ENCODE data around the gene TARM1. TPM values are rescaled to one million over a fixed set of nuclear protein-coding genes. Genes with fewer than 3 reads are reported as not detected.
"Not testable (repeated sequence)": the region's sequence is repeated elsewhere in the genome, so short reads cannot be mapped to it uniquely, and the experiment has no call there.

TARM1 gene
- total RNA-seq, 1 donor from 2014 or later = not detected

DNA sequence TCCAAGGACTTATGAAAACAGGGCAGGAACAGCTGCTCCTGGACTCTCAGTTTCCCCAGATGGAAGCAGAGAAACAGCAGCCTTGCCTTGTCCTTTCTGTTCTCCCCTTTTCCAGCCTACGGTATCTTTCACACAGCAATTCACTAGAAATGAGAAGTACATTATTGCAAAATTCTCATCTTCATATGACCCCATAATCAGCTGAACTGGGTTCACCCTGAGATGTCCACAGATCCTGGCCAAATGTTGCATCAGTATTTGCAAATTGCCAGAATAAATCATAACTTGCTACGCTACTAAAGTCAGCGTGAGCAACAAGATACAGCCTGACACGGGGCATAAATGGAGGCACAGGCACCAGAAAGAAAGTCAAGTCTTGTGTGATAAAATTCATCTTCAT, 33.5 kb downstream of the TARM1 start:
- TF ChIP-seq, protein P1, sequence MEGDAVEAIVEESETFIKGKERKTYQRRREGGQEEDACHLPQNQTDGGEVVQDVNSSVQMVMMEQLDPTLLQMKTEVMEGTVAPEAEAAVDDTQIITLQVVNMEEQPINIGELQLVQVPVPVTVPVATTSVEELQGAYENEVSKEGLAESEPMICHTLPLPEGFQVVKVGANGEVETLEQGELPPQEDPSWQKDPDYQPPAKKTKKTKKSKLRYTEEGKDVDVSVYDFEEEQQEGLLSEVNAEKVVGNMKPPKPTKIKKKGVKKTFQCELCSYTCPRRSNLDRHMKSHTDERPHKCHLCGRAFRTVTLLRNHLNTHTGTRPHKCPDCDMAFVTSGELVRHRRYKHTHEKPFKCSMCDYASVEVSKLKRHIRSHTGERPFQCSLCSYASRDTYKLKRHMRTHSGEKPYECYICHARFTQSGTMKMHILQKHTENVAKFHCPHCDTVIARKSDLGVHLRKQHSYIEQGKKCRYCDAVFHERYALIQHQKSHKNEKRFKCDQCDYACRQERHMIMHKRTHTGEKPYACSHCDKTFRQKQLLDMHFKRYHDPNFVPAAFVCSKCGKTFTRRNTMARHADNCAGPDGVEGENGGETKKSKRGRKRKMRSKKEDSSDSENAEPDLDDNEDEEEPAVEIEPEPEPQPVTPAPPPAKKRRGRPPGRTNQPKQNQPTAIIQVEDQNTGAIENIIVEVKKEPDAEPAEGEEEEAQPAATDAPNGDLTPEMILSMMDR (conservative IDR thresholded peaks at IDR 0.05; ENCODE audit: low read depth, low read length) = no peak
- H3K4me3 ChIP-seq (ENCODE audit: low read depth, low read length) = no peak overlapping the region
- DNase-seq (ENCODE audit: low read depth) = no peak

DNA sequence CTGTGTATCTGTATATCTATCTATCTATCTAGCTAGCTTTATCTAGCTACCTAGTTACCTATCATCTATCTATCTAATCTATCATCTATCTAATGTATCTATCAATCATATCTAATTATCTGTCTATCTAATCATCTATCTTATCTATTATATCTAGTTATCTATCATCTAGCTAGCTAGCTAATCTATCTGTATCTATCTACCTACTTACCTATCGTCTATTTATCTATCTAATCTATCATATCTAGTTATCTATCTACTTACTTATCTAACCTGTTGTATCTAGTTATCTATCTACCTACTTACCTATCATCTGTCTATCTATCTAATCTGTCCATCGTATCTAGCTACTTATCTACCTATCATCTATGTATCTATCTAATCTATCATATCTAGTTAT, 35.4 kb downstream of the TARM1 start:
- TF ChIP-seq, protein P1 (conservative IDR thresholded peaks at IDR 0.05; ENCODE audit: low read depth, low read length) = no peak
- DNase-seq (ENCODE audit: low read depth) = no peak
- no peak overlapping the region for H3K4me3 ChIP-seq (ENCODE audit: low read depth, low read length)

DNA sequence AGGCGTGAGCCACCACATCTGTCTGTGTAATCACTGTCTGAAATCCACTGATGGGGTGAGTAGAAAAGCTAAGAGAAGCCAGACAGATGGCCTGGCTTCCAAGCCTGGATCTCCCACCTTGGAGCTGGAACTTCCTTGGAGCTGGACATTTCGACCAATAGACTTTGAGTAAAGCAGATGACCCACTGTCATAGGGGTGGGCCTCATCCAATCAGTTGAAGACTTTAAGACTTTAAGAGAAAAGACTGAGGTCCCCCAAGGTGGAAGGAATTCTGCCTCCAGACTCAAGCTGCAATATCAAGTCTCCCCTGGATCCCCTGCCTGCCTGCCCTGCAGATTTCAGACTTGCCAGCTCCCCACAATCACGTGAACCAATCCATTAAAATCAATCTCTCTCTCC, 38.2 kb downstream of the TARM1 start:
- no peak for DNase-seq (ENCODE audit: low read depth)
- no peak overlapping the region for H3K4me3 ChIP-seq (ENCODE audit: low read depth, low read length)
- TF ChIP-seq, protein P1 (conservative IDR thresholded peaks at IDR 0.05; ENCODE audit: low read depth, low read length) = no peak

DNA sequence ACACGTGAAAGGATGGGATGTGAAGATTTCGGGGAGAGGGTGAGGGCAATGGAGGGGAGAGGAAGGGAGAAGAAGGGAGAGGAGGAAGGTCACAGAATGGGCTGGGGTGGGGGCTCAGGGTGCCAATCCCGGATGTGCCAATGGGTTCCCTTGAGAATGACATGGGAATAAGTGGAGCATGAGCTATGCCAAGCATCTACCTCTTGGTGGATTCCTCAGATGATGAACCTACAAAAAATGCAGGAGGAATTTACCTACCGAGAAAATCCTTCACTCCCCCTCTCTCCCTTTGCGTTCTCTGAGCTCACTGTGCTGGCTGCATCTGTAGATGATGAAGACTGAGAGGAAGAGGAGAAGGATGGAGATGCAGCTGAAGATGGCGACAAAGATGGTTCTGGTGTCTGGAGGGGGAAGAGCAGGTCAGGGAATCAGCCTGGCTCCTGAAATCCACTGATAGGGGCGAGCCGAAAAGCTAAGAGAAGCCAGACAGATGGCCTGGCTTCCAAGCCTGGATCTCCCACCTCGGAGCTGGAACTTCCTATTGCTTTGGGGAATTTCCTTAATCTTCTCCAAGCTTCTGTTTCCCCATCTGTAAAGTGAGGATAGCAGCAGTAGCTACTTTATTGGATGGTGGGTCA, 39.1 kb downstream of the TARM1 start:
- no peak for DNase-seq (ENCODE audit: low read depth)
- TF ChIP-seq, protein P1 (conservative IDR thresholded peaks at IDR 0.05; ENCODE audit: low read depth, low read length) = no peak
- H3K4me3 ChIP-seq (ENCODE audit: low read depth, low read length) = no peak overlapping the region

DNA sequence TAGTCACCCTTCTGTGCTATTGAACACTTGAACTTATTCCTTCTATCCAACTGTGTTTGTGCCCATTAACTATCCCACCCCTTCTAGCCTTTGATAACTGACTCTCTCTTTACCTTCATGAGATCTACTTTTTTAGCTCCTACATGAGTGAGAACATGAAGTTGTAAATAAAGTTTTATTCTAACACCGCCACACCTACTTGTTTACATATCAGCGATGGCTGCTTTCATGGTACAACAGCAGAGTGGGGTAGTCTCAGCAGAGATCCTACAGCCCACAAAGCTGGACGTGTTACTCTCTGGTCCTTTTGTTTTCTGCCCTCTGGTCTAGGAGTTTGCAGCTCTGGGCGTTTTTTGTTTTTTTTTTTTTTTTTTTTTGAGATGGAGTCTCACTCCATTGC, 41.2 kb downstream of the TARM1 start:
- TF ChIP-seq, protein P1 (conservative IDR thresholded peaks at IDR 0.05; ENCODE audit: low read depth, low read length) = no peak
- H3K4me3 ChIP-seq (ENCODE audit: low read depth, low read length) = no peak overlapping the region
- no peak for DNase-seq (ENCODE audit: low read depth)

DNA sequence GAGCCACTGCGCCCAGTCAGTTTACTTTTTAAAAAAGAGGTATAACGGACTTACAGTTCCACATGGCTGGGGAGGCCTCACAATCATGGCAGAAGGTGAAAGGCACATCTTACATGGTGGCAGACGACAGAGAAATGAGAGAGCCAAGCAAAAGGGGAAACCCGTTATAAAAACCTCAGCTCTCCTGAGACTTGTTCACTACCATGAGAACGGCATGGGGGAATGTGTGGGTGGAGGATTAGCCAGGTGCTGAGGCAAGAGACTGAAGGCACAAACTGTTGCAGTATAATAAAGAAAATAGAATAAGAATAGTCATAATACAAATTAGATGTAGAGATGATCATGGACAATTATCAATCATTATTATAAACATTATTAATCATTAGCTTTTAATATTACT, 44.6 kb downstream of the TARM1 start:
- H3K4me3 ChIP-seq (ENCODE audit: low read depth, low read length); DNase-seq (ENCODE audit: low read depth): not testable (repeated sequence)

DNA sequence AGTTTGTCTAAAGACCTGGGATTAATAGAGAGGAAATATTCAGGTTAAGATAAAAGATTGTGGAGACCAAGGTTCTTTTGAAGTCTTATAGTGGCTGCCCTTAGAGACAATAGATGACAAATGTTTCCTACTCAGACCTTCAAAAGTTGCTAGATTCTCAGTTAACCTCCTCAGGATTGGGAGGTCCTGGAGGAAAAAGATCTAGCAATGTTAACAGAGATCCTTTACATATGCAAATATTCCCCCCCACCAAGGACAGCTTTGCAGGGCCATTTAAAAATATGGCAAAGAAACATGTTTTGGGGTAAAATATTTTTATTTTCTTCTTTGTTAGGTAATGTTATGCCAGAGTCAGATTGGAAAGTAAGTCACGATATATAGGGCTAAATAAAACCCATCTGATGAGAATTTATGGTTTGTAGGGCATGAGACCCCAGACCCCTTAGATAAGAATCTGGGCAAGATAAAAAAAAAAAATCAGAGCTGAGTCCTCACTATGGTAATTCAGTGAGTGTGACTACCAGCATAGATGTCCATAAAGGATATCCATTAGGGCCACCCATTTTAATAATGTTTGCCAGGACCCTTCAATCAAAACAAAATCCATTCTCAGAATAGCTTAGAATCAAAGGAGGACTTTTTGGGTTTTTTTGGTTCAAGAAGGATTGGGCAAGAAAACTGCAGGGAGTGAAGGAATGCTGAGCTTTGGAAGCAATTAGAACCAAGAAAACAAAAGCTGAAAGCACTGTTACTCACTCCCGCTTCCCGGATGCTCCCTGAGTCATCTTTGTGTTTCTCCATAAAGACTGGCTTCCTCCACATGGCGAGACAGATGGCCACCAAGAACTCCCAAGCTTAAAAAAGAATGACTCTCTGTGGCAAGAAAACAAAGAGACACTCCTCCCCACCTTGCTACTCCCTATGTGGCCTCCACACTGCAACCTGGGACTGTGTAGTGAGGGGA, 45.7 kb downstream of the TARM1 start:
- TF ChIP-seq, protein P1 (conservative IDR thresholded peaks at IDR 0.05; ENCODE audit: low read depth, low read length) = no peak
- H3K4me3 ChIP-seq (ENCODE audit: low read depth, low read length) = no peak overlapping the region
- no peak for DNase-seq (ENCODE audit: low read depth)
